ENCODE data around the gene NAB2.
A peak's percentile ranks its signal among the peaks of the same experiment; 100 is the strongest.
"Not testable (repeated sequence)": the region's sequence is repeated elsewhere in the genome, so short reads cannot be mapped to it uniquely, and the experiment has no call there.

The NAB2 gene, protein sequence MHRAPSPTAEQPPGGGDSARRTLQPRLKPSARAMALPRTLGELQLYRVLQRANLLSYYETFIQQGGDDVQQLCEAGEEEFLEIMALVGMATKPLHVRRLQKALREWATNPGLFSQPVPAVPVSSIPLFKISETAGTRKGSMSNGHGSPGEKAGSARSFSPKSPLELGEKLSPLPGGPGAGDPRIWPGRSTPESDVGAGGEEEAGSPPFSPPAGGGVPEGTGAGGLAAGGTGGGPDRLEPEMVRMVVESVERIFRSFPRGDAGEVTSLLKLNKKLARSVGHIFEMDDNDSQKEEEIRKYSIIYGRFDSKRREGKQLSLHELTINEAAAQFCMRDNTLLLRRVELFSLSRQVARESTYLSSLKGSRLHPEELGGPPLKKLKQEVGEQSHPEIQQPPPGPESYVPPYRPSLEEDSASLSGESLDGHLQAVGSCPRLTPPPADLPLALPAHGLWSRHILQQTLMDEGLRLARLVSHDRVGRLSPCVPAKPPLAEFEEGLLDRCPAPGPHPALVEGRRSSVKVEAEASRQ

DNA sequence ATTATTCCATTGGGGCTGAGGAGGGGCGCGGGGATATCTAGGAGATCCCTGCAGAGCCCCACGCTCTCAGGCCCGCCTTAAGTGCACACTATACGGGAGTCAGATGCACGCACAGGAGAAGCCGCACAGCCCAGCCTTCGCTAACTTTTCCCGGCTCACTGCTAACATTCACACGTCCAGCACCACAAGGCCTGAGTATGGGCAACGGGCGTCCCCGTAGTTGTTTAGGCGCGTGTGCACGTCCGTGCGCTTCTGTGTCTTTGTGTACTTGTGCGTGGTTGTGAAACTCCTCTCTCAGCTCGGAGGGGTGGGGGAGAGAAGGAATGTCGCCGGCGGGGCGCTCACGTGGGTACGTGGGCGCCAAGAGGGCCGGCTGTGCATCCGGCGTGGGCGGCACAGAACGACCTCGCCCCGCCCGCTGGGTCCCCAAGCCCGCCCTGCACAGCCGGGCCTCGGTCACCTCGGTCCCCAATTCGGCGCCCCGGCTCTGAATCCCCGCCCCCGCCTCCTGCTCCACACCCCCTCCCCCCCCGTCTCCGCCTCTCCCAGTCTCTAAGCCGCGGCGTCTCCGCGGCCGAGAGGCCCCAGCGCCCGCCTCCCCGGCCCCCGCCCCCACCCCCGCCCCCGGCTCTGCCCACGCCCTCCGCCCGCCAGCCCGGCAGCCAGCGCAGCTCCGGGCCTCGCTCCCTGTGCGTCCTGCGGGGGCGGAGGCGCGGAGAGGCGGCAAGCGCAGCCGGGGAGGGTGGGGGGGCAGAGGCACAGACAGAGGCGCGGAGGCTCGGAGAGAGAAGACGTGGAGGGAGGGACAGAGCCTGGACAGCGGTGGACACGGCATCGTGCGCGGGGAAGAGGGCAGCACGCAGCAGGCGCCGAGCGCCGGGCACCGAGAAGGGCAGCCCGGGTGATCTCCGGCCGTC lies at the start of gene NAB2:
TSS of gene NAB2 (plus strand) at position 761 of the 917 bp plus-strand sequence. CDS start 158 bp downstream, outside the sequence.
- DNase-seq (ENCODE audit: low spot score) = peak; percentile 73

DNA sequence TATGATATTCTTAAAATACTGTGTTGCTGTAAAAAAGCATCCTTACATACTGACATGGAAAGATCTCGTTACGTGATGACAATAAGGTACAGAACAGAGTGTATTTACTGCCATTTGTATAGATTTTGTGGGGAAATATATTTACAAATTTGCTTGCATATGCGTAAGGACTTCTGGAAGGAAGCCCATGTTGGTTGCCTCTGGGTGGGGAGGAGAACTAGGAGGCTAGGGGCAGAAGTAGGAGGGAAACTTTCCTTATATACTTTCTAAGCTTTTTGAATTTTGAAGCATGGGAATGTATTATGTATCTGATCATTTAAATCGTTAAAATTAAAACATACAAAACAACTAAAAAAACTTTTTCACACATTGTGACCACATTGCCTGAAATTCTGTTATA lies 48.7 kb upstream of the NAB2 start:
- no peak for DNase-seq (ENCODE audit: low spot score)

DNA sequence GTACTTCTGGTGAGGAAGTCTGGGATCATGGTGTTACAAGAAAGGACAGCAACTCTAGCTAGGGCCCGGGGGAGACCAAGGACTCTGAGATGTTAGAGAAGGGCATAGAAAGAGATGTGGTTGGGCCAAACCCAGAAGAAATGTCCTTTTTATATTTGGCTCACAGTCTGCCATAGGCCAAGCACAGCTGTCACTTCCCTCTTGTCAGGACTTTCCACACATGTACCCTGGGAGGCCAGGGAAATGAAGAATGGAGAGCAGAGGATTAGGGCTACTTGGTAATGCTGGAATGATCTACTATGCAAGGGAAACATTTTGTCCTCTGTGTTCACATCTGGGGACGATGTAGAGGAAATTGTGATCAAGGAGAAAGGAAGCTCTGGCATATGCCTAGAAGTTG lies 48.2 kb upstream of the NAB2 start:
- DNase-seq (ENCODE audit: low spot score) = no peak

DNA sequence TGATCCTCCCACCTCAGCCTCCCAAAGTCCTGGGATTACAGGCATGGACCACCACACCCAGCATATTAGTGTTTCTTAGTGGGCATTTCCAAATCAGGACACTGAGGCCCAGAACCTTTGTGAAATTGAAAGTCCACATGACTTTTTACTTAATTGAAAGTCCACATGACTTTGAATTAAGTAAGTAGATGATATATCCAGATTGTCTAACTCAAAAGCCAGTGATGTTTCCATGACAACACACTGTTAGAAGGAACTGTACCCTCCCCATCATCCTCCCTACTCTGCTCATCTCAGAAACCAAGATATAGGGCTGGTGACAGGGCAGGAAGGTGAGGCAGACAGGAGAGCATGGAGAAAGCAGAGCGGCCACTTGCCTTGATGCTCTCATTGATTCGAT lies 46.2 kb upstream of the NAB2 start:
- no peak for DNase-seq (ENCODE audit: low spot score)

DNA sequence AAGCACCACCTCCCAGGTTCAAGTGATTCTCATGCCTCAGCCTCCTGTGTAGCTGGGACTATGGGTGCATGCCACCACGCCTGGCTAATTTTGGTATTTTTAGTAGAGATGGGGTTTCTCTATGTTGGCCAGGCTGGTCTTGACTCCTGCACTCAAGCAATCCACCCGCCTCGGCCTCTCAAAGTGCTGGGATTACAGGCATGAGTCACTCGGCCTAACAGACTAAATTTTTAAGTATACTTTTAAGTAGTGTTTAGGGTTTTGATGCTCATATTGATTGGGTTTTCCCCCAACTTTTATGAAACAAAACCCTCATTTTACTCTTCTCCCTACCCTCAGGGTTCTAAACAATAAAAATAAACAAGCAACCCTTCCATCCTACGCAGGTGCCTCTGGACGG lies 44.4 kb upstream of the NAB2 start:
- no peak for DNase-seq (ENCODE audit: low spot score)

DNA sequence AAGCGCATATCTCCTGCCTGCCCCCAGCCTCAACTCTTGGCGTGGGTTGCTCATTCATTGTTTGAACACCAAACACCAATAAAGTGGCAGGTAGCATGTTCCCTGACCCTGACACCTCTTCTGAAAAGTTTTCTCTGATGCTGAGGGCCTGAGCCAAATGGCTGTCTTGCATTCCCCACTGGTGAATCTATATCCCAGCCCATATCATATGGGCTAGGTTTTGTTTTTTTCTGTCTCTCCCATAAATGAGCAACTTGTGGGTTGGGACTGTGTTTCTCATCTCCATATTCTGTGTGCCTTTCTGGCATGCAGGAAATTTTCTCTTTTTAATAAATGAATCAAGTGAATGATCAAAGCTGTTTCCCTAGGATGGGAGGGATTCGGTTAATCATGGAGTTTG lies 44.0 kb upstream of the NAB2 start:
- DNase-seq (ENCODE audit: low spot score) = no peak

DNA sequence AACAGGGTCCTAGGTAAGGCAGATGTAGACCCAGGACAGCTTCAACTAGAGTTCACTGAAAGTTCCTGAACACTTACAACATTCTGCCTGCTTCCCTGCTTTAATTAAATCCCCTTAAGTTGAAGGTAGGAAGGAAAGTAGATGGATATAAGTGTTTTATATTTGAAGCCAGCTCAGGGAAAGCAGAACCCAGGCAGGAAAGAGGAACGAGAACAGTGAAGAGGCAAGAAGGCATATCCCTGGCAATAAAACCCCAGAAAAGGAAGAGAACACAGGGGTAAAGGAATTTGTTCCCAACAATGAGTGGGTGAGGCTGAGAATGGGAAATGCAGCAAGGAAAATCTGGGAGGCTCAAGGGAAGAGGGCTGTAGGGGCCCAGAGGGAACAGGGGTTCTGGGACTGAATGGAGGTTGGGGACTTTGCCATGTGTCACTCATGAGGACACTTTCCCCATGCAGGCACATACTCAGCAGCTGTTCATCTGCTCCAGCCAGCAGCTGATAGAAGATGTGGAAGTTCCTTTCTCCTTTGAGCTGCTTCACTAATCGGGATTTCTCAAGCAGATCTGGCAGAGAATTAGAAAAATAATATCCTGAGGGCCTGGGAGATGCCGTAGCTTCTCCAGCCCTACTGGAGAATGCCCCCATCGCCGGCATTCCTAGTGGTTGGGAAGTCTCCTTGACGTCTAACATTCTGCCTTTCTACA lies 42.7 kb upstream of the NAB2 start:
- DNase-seq (ENCODE audit: low spot score) = no peak

DNA sequence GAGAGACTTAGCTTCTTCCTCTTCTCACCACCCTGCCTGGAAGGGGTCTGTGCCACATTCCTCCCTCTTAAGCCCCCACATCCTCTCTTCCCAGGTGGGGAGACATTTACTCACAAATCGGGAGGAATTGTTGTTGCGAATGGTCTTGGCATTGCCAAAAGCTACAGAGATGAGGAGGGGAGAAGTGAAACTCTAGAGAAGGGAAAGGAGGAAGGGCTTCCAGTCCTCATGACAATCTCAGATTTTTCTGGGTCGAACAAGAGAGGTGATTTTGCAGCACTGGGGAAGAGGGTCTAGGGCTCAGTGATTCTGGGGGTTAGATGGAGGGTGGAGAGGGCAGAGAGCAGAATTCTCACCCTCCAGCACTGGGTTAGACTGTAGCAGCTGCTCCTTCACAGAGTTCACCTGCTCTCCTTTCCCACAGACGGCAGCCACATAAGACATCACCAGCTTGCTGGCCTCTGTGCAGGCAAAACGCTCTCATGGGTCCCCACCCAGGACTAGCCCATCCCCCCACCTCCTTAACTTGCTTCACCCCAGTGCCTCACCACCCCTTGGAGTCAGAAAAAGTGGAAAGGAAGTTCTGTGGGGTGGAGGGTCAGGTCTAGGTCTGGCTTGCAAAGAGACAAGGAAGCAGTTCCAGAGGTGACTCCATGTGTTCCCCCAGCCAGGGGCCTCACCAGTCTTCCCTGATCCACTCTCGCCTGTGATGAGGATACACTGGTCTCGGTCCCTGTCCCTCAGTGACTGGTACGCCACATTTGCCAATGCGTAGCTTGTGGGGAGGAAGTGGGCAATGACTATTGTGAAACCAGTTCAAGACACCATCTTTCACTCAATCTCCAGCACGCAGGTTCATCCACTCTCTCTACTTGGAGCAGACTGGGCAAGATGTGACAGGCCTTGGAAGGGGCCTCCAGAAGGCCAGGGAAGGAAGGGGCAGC lies 41.7 kb upstream of the NAB2 start:
- DNase-seq (ENCODE audit: low spot score) = no peak

DNA sequence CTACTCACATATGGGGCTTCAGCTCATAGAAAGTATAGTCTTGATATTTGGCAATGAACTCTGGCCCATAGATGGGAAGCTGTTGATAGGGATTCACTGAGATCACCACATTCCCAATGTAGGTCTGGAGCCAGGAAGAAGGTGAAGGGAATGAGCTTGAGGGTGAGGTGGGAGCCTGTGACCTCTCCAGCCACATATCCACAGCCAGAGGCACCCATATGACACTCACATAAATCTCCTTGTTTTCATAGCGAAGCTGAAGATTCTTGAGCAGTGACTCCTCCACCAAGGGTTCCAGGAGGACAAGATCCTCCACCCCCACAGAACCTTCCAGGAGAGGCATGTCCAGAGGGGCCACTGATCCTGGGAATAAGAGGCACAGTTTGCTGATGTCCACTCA lies 40.9 kb upstream of the NAB2 start:
- no peak for DNase-seq (ENCODE audit: low spot score)

DNA sequence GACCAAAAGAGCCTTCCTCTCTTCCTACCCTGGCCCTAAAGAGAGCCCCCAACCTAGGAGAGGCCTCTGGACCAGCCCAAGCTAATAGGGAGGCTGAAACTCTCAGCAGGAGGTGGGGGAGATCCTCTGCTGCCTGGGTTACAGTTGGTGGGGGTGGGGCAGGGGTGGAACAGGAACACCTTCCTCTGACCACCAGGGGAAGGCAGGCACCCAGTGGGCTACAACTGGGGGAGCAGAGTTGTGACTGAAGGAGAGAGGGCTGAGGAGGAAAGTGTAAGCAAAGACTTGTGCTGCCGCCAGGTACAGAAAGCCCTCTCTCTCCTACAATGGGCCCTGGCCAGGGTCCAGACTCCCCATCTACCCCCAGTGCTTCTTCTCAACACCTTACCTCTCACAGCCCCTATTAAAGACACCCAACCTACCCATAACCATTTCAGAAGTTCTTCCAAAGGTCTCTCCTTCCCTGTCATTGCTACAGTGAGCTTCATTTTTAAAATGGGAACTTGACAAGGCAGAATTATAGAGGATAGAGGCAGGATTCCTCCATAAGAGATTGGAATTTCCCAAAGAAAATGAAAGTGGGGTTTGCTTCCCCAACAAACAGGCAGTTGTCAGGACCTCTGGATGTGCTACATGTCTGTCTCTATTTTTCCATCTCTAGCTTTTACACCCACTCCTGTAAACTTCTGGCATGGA lies 40.3 kb upstream of the NAB2 start:
- DNase-seq (ENCODE audit: low spot score) = no peak

DNA sequence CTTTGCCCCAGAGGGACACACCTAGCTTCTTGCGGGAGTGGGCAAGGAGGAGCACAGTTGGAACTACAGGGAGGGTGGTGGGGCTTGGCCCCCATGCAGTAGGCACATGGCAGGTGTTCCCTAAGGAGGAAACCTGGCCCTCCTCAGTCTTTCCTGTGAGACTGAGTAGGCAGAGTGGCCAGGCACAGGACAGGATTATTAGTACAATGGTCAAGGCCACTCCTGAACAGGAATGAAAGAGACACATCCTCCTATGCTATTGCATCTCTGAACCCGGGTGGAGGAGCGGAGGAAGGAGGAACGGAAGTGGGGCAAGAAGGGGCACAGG lies 39.8 kb upstream of the NAB2 start:
- no peak for DNase-seq (ENCODE audit: low spot score)

DNA sequence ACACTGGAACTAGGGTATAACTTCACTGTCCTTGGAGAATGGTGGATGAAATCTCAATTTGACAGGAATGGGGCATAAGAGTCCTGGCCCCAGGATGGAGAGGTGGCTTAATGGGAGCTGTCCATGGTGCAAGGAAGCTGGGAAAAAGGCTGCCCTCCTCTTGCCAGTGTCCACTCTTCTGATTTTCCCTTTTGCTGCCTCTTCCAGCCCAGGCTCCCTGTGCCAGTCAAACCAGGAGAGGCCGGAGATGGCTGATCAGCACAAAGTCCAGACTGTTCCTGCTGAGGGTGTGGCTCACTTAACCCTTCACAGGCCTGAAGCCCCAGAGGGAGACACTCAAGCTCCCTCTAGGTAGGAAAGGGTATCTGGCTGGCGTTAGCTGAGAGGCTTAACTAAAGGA lies 39.0 kb upstream of the NAB2 start, which contains the start of gene MYO1A:
TSS of gene MYO1A (minus strand) at position 240 of the 400 bp plus-strand sequence. CDS start 1,806 bp downstream, outside the sequence.
- DNase-seq (ENCODE audit: low spot score) = no peak

DNA sequence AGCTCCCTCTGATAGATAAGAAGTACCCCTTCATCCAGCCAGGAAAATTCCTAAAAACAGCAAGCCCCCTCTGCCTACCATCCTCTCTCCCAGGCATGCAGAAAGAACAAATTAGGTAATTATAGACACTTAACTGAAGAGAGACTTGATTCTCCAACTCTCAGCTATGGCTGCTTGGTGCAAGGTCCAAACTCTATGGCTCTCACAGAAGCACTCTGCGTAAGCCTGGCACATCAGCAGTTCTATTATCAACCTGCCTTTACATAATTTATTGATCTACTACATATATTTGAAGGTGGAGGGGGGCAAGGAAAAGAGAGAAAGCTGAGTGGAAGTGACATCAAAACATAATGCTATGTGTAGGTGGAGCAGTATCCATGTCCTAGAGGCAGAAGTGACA lies 37.9 kb upstream of the NAB2 start:
- DNase-seq (ENCODE audit: low spot score) = no peak

DNA sequence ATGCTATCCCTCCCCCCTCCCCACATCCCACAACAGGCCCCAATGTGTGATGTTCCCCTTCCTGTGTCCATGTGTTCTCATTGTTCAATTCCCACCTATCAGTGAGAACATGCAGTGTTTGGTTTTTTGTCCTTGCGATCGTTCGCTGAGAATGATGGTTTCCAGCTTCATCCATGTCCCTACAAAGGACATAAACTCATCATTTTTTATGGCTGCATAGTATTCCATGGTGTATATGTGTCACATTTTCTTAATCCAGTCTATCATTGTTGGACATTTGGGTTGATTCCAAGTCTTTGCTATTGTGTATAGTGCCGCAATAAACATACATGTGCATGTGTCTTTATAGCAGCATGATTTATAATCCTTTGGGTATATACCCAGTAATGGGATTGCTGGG lies 35.8 kb upstream of the NAB2 start:
- DNase-seq (ENCODE audit: low spot score) = not testable (repeated sequence)

DNA sequence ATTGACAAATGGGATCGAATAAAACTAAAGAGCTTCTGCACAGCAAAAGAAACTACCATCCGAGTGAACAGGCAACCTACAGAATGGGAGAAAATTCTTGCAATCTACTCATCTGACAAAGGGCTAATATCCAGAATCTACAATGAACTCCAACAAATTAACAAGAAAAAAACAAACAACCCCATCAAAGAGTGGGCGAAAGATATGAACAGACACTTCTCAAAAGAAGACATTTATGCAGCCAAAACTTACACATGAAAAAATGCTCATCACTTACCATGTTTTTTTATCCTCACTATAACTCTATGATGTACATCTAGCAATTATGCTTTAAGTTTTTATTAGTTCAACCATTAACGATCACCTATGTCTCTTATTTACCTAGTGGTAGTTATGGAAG lies 35.0 kb upstream of the NAB2 start:
- not testable (repeated sequence) for DNase-seq (ENCODE audit: low spot score)

DNA sequence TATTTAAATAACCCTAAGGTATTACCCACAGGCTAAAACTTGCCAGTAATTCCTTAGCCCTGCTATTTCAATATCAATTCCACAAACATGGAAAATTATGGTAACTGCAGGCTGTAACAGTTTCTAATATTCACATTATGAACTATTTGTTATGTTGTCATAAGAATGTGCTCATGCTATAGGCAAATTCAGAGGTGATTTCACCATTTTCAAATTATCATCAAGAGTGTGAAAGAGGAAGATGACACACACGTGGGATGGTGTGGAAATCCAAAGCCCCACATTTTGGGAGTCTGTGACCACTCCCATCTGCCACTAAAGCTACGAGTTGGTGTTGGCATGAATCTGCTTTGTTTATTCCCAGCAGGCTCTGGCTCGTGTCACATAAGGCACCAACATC lies 33.1 kb upstream of the NAB2 start:
- DNase-seq (ENCODE audit: low spot score) = no peak

DNA sequence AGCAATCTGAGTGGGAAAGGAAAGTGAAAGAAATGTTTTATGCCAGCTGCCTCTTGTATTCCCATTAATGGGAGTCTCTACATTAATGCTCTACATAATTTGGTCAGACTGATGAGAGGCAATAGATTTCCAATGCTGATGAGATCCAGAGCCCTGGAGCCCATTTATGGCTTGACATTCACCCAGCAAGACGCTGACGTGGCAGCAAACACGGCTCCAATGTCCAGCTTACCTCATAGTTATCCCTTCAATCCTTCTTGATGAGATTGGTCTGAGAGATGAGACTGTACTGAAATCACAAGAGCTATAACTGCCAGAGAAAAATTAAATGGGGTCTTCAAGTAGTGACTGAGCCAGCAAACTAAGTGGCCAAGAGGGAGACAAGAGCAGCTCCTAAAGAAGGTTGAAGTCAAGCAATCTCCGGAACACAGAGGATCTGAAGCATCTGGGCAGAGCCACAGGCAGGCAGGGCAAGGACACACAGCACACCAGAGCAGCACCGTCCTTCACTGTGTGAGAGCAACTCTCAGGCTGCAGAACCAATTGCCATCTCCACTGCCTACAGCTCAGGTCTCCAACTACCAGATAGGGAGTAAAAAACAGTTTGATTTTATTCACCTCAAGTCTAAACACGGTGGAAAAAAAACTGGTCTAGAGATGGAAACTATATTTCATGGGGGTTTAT lies 31.7 kb upstream of the NAB2 start:
- DNase-seq (ENCODE audit: low spot score) = no peak

DNA sequence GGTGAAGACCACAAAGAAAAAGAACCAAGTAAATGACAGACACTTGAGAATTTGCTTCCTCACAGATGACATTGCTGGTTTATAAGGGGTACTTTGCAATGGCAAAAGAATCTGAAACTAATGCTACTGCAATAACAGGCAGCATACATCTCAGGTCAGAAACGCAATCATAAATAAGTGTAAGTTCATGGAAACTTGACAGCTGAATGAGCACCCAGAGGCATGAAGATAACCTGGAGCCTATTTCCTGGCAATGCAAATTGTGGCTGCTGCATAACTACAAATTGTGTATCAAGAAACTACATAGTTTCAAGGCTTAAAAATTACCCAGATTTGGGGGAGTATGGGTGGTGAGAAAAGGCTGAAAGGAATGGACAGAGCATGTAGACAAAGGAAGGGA lies 30.5 kb upstream of the NAB2 start:
- DNase-seq (ENCODE audit: low spot score) = no peak

DNA sequence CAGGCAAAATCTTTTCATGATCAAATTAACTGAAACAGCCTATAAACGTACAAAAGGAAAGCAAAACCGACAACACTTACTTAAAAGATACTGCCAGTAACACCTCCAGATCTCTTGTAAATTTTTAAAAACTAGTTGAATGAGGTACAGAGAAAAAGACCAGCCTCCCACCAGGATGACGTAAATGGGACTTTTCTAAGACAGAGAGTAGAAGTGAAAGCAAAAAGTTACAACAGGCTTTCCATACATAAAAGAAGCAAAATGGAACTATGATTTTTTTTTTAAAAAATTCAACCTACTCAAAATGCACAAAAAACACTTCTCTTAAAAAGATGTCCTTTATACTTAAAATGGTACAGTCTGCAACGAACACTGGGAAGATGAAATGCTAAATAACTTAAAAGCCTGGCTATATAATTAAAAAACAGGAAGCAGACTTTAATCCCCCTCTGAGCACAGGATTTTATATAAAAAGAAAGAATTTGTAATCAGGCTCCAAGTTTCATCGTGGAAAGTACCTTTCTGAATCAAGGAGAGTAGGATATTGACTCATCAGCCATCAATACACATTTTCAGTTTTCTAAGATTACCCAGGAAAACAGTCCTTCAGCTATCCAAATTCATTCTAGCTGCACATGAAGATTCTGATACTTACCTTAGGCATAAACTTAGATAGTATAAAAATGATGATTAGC lies 24.8 kb upstream of the NAB2 start:
- no peak for DNase-seq (ENCODE audit: low spot score)
